Melanocyte of skin (primary cell): ENCODE data around the gene SNRPD3. TPM values are rescaled to one million over a fixed set of nuclear protein-coding genes. Genes with fewer than 3 reads are reported as not detected.

Experiments
- total RNA-seq, 2 donors: library from RNA; depleted of rRNA; stranded (reverse); fragments of >200 nt; gene quantifications; 2 replicates each; pipeline ENCODE4 v1.2.3, GENCODE V29; 2012

SNRPD3 gene
- total RNA-seq, result 100 to 1,000 TPM in 1 of 2 donors, 10 to 100 TPM in 1; 79.2 to 124 TPM

DNA sequence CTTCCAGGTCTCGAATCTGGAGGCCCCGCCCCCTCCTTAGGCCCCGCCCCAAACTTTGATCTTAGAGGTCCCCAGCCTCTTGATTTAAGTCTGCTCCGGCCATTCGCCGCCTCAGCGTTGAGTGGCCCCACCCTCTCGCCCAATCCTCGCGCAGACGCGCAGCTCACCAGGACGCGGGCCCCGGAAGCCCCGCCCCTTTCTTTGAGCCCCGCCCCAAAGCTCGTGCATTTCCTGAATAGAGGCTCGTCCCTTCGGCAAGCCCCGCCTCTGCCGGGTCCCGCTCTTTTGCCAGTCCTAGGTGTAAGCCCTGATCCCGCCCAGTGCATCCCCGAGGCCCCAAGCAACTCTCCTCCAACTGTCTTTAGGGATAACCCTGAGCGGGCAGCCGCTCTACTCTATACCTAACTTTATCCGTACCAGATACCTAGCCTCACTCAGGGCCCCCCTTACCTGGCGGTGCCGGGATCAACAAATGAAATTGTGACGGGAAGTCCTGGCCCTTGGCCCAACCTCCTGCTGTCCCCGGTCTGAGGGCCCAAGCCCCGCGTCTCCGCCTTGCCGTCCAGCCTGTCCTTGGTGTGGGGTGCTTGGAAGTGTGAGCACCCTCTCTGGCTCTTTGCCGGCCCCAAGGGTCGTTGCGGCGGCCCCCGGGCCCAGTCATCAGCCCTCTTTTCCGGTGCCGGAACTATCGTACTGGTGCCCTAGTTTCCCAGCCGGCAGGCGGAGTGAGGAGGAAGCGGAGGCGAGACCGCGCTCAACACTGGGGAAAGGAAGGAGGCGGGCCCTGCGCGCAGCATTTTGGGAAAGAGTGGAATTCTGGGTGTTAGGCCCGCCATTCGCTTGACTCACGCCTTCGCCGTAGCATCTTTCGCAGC, at the start of gene SNRPD3:
TSS of gene SNRPD3 (plus strand) at position 835 of the 875 bp plus-strand sequence. CDS start 1,676 bp downstream, outside the sequence.

DNA sequence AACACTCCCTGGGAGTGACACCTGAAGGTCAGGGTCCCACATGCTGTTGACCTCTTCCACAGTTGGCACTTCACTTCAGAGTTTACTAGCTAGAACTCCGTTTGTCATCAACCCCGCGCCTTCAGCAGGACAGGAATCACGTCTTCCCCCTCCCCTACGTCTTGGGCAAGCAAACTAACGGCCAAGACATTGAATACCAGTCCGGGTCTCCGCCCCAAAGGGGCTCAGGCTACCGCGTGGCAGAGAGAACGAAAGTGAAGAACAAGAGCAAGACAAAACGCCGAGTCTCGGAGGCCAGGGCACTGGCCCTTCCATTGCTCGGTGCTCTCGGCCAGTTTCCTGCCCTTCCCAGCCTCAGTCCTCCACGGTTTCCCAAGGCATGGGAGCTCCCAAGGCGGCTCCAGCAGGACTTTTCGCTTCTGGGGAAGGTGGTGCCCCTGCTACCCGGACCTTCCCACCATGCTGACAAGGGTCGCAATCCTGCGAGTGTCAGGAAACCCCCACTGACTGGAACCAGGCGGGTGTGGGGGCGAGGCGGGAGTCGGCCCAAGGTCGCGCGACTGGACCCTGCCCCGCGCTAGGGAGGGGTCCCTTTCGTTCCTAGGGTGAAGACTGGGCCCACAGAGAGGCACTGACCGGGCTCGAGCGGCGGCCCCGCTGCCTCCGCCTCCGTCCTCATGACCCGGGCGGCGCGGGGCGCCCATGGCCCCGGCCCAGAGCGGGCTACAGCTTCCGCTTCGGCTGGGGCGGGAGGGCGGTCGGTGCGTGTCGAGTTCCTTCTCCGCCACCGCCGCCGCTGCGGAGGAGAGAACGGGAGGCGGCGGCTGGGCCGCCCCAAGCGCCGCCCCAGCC, 1.3 kb upstream of the SNRPD3 start, which contains the start of gene GUCD1:
TSS of gene GUCD1 (minus strand) at position 826 of the 852 bp plus-strand sequence. CDS start at position 679, 147 bp downstream.

GRCh38 chr22:24592851-24593558, 37.2 kb downstream of the SNRPD3 start, which contains the start of gene LRRC75B:
Gene LRRC75B, minus strand, starts transcription at chr22:24593073. Its CDS starts 34 bp downstream, at chr22:24593039.

DNA sequence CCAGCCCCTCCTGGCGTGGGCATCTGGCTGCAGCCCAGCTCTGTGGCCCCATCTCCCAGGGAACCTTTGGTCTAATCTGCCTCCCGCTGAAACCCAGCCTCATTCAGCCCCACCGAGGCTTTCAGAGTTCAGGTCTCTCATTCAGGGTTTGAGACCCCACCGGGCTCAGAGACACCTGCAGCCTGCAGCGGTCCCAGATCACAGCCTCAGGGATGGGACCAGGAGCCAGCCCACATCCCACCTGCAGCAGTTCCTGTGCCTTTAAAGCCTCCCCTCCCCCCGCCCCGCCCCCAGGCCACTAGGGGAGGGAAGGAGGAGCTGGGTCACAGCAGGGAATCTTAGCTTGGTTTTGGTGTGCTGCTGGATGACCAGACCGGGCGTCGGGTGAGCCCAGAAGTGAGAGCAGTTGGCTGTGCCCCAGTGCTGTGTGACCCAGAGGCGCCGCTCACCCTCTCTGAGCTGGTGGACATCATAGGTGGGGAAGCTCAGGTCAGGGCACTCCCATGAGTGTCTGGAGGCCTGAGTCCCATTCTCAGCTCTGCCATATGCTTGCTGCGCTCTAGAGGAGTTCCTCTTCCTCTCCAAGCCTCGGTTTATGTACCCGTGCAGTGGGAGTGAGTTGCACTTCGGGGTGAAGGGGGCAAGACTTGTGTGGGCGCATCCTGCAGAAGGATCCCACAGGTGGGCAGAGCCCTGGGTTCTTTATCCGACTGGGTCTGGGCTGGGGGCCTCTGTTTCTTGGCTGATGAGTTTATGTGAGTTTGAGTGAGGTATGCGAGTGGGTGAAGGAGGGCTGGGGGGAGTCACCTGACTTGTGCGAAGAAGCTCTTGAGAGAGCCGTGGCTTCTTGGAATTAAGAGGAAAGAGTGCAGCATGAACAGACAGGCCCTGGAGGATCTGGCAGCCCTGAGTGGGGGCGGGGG, 47.3 kb downstream of the SNRPD3 start, which contains the start of gene GGT1:
TSS of gene GGT1 (plus strand) at position 347 of the 923 bp plus-strand sequence. CDS start 7,889 bp downstream, outside the sequence.

Other genes with a start within 250 kb of the SNRPD3 start
- under 1 TPM; 0.33 to 0.34 TPM for gene ADORA2A, start 128.4 kb upstream of the SNRPD3 start, total RNA-seq
- not detected for gene UPB1, start 60.7 kb upstream of the SNRPD3 start, total RNA-seq
- gene GUCD1, start 861 bp upstream of the SNRPD3 start, total RNA-seq, result 100 to 1,000 TPM; 170 to 193 TPM
- 1 to 10 TPM; 4.0 to 5.2 TPM for gene LRRC75B, start 37.1 kb downstream of the SNRPD3 start, total RNA-seq
- 1 to 10 TPM; 1.3 to 1.4 TPM for gene GGT1, start 47.2 kb downstream of the SNRPD3 start, total RNA-seq
- not detected for gene PIWIL3, start 218.7 kb downstream of the SNRPD3 start, total RNA-seq